GM19395 (cell line): ENCODE data around the gene C16orf95.

Source experiments
- ATAC-seq: cut with Tn5 transposase; IDR thresholded peaks from one replicate; pipeline ENCODE4 v1.9.1; 2021; ENCODE audit warnings: mild to moderate bottlenecking, moderate library complexity; ENCODE audit not compliant: unreplicated experiment

C16orf95 gene

DNA sequence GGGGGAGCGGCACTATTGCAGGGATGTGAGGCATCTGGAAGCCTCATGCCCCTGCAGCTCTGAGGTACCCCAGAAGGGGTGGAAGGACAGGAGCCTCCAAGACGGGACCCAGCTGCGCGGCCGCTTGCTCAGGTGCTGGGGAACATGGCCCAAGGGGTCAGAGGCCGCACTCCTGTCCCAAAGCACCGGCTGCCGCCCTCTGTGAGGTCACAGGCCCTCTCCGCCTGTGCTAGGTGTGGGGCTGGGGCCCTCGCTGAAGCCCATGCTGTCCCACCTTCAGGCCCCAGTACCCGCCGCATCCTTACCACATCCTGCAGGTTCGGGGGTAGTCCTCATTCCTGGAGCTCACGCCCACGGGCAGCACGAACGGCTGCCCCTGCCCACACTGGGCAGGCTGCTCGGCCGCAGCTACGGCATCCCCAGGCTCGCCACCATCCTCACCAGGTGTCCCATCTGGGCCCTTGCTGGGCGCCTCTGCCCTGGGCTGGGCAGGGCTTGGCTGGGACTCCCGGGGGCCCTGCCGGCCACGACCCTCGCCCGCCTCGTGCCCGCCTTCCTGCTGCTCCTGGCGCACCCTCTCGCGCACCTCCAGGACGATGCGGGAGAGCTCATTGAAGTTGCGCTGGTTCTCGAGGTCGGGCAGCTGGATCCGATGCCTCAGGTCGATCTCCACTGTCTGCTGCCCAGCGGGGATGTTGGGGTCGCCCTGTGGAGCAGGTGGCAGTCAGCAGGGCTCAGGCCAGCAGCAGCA lies 16.6 kb upstream of the C16orf95 start:
- ATAC-seq = no peak

DNA sequence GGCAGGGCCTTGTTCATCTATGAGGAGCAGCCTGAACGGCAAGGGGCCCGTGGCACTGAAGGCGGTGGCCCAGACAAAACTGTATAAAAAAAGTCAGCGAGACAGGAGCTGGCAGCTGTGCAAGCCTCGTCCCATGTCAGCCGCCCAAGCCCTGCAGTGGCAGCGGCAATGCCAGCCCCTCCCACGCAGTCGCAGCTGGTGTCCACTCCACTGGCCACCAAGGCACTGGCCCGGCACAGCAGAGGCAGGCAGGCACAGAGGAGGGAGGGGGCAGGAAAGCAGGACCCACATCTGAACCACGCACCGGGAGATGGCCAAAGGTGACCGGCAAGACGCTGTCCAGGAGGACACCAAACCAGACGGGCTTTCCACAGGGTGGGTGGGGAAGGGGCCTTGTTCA lies 15.9 kb upstream of the C16orf95 start:
- no peak for ATAC-seq

DNA sequence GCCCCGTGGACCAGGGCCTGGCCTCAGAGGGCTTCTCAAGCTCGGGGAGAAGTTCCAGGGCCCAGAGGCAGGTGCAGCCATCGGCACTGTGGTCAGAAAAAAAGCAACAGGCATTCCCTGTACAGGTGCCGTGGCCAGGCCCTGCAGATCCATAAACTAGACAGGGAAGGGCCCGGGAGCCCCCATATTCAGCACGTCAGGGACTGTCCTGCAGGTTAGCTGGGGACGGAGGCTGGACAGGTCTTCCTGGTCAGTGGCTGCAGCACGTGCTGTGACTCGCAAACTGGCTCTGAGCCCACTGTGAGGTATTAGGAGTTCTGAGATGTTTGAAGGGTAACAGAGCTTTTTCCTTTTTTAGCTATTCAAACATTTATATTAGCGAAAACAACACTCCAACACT lies 15.0 kb upstream of the C16orf95 start:
- ATAC-seq = no peak

DNA sequence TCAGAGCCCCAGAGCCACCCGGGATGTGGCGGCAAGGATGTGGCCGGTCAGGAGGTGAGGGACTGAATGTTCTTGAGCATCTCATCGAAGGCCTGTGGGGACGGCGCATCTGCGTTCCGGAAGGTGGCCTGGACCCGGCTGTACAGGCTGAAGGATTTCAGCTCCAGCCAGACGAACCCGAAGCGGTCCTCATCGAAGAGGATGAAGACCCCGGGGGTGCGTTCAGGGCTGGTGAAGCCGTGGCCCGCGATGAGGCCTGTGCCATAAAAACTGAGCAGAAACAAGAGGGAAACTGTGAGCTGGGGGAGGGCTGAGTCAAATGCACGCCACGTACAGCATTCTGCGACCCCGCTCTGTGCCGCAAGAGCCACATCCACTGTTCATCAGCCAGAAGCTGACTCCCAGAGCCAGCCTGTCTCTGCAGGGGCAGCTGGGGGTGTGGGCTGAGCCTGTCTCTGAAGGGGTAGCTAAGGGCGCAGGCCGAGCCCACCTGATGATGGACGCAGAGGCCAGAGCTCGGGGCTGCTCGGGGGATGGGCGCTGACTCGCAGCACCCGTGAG lies 14.1 kb upstream of the C16orf95 start:
- ATAC-seq = no peak

DNA sequence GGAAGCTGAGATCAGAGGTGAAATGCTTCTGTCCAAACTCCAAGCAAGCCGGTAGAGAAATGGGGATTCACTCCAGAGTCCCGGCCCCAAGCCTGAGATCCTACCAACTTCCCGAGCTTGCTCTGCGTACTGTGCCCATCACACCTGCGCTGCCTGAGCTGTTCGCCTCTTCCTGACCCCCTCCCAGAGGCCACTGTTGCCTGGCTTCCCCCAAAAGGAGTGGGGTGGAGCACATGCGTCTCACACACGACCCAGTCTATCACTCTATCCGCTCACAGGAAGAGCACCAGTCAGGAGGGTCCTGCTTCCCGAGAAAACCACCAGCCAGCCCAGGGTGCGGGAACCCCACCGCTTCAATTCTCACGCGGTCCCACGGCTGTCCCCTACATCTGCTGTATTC lies 13.5 kb upstream of the C16orf95 start:
- no peak for ATAC-seq

DNA sequence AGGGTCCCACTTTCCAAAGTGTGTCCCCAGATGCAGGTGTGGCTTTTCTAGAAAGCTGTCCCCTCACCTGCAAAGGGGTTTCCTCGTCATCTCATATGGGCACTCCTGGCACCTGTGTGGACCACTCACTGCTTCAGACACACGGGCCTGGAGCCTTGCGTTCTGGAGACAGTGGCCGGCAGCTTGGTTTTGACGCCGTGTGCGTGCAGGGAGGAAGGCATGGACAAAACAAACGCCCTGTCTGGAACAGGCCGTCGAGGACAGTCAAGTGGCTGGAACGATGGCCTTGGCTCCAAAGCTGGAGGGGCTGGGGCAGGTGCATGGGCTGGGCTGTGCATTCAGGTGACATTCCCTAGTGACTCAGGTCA lies 13.0 kb upstream of the C16orf95 start:
- ATAC-seq = no peak

DNA sequence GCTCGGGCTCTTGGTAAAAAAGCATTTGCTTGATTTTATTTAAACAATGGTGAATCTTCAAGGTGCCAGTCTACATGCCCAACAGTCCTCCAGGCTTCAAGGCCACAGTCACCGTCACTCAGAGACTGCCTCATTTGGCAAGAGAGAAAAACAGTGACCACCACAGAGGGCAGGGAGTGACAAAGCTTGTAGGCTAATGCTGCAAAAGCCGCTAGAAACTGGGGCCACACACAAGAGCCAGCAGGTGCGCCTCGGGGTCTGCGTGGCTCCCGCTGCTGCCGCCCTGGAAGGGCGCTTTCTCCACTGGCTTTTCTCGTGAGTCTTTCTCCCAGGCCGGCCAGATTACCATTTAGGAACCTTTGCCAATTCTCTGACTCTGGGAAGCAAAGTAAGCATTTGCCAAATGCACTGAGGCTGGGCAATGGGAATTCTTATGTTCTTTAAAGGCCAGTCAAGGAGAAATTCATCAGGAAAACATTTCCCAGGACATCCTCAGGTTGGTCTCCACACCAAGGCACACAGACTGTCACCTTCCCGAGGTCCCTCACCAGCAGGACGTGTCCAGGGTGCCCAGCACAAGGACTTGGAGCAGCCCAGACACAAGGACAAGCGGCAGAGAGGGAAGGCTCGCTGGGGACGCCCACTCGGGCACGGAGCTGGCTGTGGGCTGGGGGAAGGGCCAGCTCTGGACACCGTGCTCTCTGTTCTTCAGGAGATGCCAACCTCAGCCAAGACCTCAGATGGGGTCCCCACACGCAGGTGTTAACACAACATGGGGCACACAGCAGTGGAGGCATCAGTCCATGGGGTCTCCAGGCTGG lies 12.5 kb upstream of the C16orf95 start:
- no peak for ATAC-seq

DNA sequence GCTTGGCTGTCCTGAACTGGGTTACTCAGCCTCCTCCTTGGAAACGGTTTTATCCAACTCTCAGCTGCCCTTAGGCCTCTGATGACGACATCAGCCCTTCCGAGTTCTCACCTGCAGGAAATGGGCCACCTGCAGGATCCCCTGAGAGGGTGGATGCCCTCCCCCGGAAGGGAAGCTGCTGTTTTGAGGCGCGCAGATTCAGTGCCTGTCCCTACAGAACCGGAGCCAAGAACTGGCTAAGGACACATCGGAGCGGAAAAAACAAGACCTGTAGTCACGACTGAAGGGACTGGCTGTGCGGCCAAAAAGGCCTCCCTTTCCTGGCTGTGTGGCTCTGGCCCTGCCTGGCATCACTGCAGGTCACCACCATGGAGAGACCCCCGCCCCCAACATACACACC lies 11.7 kb upstream of the C16orf95 start:
- ATAC-seq = no peak

DNA sequence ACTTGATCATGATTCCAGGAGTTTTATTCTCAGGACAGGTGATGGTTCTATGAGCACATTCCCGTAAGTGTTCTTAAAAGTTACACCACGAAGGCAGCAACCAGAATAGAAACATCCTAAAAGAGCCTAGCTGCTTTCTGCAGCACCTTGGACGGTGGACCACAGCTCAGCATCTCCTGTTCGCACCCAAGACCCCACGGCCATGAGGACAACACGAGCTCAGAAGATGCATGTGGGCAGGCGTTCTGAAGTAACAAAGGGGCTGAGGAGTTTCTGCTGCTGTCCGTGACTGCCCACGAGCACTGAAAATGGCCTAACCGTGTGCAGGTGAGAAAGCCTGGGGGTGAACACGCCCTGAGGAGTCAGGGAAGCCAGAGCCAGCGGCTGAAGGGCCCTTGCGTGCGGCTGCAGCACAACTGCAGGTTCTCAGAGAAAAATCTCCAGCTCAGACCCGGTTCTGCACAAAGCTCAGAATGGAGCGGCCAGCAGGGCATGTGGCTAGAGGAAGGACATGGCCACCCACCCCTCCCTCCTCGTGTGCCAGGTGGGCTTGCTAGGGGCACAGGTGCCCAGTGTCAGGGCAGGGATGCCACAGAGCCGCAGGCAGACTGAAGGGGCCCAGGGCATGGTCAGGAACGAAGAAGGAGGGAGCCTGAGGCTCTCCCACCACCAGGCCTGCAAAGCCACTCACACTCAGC lies 10.8 kb upstream of the C16orf95 start:
- ATAC-seq = no peak

DNA sequence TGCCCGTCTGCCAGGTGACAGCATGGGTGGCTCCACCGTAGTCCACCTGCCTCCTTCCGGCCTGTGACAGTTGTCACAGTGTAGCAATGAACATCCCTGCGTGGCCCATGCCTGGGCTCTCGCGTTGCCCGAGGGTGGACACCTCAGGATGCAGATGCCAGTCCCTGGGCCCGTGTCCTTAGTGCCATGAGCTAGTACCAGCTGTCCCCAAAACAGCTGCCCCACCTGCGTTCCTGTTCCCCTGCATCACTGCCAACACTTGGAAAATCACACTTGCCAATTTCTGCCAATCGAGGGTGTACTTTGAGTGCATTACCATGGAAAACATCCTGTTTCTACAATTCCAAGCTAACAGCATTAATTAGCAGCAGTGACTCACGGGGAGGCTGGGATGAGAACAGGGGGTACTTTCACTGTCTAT lies 9.0 kb upstream of the C16orf95 start:
- ATAC-seq = no peak

DNA sequence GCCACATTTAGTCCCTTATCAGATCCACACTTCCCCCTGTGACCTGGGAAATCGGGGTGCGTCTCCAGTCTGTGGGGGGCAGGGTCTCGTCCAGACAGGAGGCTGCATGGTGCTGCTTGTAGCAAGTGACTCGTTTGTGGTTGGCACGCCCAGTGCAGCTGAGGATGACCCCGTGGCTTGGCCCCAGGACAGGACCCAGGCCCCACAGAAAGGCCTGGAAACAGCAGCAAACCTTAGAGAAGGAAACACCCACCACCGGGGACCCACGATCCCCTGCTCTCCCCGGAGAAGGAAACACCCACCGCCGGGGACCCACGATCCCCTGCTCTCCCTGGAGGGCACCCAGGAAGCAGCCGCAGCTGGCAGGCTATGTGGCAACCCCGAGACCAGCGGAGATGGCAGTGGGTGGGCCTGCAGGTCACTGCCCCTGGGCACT lies 8.2 kb upstream of the C16orf95 start:
- no peak for ATAC-seq

DNA sequence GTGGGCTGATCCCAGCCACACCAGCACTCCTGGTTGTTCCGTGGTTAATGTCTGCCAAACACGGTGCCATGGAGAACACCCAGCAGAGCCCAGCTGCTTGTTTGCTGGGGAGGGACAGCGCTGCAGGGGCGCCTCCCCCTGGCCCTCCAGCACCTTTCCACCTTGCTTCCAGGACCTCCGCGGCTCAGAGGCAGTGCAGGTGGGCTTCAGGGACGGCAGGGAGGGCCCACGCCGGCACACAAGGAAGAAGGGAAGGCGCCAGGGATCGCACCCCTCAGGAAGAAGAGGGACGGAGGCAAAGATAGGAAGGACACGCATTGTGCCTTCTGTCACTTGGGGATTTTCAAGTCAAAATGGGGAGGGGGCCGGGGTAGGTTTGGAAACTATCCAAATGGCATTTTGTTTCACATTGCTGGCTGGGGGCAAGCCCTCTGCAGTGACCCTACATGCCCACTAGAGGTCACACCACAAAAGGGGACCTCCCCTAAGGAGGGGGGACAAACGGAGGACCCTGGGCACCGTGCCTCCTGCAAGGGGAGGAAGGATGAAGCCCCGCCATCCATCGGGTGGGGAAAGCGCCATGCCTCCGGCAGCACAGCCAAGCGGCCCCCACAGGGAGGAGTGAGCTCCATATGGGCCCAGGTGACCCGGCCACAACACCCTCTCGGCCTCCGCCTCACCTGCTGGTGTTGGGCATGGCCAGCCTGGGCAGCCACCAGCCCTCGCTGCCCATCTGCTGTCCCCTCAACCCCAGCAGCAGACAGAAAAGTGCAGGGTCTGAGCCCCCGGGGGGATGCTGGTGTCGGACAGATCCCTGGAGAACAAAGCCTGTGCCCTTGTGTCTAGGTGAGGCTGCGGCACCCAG lies 7.5 kb upstream of the C16orf95 start:
- no peak for ATAC-seq

DNA sequence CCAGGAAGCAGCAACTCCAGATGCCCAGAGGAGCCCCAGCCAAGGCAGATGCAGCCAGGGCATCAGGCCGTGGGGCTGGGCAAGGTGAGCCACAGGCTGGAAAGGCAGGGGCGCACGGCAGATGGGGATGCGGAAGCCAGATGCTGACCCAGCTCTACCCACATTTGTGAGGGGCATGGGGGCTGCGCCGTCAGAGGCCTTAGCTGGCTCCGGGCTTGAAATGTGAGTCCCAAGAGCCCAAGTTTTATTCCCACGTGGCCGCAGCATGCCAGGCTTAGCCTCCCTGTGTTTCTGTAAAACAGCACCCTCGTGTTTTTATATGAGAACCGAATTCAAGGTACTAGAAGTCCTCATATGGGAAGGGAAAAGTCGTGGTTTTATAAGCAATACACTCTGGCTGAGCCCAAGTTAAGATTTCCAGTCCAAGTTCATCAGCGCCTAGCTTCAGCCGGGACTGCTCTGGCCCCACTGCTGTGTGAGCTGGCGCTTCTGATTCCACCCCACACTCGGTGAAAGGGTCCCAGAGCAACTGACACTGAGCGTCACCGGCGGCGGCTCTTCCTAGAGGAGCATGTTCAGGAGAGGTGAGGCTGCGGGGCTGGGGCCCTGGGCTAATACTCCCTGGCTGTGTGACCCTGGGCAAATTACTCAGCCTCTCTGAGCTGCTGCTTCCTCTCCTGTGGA lies 6.7 kb upstream of the C16orf95 start:
- no peak for ATAC-seq

DNA sequence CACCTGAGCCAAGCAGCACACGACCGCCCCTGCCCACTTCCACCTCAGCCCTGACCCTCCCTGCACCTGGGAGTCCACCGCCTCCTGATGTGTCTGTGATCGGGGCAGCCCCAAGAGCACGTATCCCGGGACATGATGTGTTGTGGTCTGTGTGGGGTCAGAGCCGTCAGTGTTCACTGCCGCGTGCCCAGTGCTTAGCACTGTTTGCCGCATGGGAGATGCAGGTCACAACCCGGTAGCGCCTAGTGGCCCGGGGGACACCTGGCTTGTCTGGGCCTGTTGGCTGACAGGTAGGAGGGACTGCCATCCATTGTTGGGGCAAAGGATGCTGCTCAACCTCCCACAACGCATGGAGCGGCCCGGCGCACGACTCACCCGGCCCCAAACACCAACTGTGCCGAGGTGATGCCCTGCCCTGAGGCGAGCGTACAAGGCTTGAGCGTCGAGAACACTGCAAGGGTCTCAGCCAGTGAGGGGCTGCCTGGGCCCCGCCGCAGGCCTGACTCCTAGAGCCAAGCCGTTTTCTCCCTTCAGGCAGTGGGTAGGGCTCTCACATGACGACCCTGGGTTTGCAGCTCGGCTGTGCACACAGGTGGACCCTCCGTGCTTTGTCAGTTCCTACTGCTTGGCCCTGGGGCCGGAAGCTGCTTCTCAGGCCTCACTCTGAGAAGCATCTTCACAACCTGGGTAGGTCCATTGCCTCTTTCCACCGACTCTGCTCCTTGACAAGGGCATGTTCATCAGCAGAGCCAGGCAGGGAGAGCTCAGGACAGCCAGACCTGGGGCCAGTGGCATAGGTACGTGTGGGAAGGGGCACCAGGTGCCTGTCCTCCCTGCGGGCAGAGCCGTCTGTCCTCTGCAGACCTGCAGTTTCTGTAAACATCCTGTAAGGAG lies 5.9 kb upstream of the C16orf95 start:
- no peak for ATAC-seq

DNA sequence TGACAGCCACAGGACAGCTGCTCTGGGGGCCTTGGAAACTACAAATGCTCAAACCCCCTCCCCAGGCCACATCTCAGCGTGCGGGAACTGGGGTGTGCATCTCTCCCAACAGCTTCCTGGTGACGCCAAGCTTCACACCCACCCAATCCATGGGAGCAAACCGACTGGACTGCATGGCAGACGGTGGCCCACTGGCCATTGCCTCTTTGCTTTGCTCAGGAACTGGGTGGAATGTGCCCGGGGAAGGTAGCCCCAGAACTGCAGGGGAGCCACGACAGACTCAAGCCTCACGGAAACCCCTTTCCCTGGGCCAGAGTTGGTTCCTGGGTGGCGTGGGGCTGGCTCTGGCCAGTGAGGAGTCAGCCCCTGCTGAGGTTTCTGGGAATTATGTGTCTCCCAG lies 5.2 kb upstream of the C16orf95 start:
- no peak for ATAC-seq

DNA sequence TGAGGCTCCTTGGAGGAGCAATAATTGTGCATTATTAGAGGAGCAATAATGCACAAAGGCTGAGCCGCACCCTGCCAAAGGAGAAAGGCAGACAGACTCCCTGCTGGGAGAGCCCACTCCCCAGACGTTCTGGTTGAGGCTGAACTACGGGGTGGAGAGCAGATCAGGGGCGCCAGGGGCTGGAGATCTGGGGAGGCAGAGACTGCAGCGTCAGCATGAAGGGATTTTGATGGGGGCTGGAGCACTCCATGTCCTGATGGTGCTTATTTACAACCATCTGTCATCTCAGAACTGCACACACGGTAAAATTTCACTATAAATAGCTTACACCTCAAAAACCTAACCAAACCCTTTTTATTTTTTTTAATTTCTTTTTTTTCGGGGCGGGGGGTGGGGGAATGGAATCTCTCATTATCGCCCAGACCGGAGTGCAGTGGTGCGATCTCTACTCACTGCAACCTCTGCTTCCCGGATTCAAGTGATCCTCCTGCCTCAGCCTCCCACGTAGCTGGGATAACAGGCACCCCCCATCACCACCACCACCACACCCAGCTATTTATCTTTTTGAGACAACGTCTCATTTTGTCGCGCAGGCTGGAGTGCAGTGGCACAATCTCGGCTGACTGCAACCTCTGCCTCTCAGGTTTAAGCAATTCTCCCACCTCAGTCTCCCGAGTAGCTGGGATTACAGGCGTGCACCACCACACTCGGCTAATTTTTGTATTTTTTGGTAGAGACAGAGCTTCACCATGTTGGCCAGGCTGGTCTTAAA lies 4.3 kb upstream of the C16orf95 start:
- ATAC-seq = no peak

DNA sequence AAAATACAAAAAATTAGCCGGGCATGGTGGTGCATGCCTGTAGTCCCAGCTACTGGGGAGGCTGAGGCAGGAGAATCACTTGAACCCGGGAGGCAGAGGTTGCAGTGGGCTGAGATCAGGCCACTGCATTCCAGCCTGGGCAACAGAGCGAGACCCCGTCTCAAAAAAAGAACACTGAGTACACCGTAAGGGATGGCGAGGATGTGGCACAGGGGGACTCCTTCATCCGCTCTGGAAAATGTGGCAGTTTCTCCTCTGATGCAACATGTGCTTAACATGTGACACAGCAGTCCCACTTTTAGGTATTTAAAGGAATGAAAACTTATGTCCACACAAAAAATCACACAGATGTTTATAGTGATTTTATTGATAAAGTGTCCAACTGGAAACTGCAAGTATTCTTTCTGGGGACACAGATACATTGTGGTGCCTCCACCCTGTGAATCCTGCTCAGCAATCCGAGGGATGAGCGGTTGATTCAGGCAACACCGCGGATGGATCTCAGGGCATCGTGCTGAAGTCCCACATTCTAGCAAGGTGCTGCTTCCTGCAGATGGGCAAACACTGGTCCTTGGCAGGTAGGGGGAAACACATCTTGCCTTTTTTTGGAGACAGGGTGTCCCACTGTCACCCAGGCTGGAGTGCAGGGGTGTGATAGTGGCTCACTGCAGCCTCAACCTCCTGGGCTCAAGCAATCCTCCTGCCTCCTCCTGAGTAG lies 3.5 kb upstream of the C16orf95 start:
- ATAC-seq = no peak
